Mesenchymal stem cell (in vitro differentiated cells and primary cell): ENCODE measurements around the gene ACADS.

Source experiments
- DNase-seq: peaks from one replicate; pipeline ENCODE4 v3.0.0-alpha.2; 2013
- H2AFZ ChIP-seq: one replicate; pipeline ENCODE4 v1.6.1; 2013; ENCODE audit warnings: low read depth, mild to moderate bottlenecking, control low read depth, inconsistent platforms, low read length, moderate library complexity
- H2AK5ac ChIP-seq: 2 replicates; pipeline ENCODE4 v1.6.1; 2013; ENCODE audit warnings: low read length, moderate library complexity, mild to moderate bottlenecking, inconsistent platforms; ENCODE audit not compliant: severe bottlenecking
- H2BK120ac ChIP-seq: one replicate; pipeline ENCODE4 v1.6.1; 2013; ENCODE audit warnings: low read depth, mild to moderate bottlenecking, inconsistent platforms, low read length, moderate library complexity
- H2BK12ac ChIP-seq, 2 experiments: one replicate each; pipeline ENCODE4 v1.6.1; 2013; ENCODE audit warnings: inconsistent platforms in 2 of 2, low read length in 2 of 2, mild to moderate bottlenecking in 2 of 2, moderate library complexity in 2 of 2, control low read depth in 1 of 2
- H2BK15ac ChIP-seq: one replicate; pipeline ENCODE4 v1.6.1; 2013; ENCODE audit warnings: mild to moderate bottlenecking, low read depth, inconsistent platforms; ENCODE audit not compliant: poor library complexity, severe bottlenecking
- H2BK5ac ChIP-seq: 2 replicates; pipeline ENCODE4 v1.6.1; 2013; ENCODE audit warnings: low read depth, mild to moderate bottlenecking, low read length, control low read depth, inconsistent platforms; ENCODE audit not compliant: poor library complexity, severe bottlenecking
- H3K14ac ChIP-seq, 2 experiments: one replicate each; pipeline ENCODE4 v1.6.1; 2013; ENCODE audit warnings: inconsistent platforms in 2 of 2, low read length in 2 of 2, control low read depth in 1 of 2, mild to moderate bottlenecking in 1 of 2, moderate library complexity in 1 of 2
- H3K18ac ChIP-seq, 2 experiments: one replicate each; pipeline ENCODE4 v1.6.1; 2013; ENCODE audit warnings: inconsistent platforms in 2 of 2, low read length in 2 of 2, control low read depth in 1 of 2, low read depth in 1 of 2, mild to moderate bottlenecking in 1 of 2
- H3K23ac ChIP-seq, 2 experiments: one replicate each; pipeline ENCODE4 v1.6.1; 2013; ENCODE audit warnings: inconsistent platforms in 2 of 2, low read length in 2 of 2, mild to moderate bottlenecking in 2 of 2, moderate library complexity in 2 of 2, control low read depth in 1 of 2
- H3K27ac ChIP-seq: 2 replicates; pipeline ENCODE4 v1.5.1; 2013; ENCODE audit warnings: mild to moderate bottlenecking, moderate library complexity, low read length, control low read depth, inconsistent platforms; ENCODE audit not compliant: poor library complexity, severe bottlenecking
- H3K27me3 ChIP-seq, 2 experiments: 2 replicates each; pipeline versions ENCODE4 v1.6.1 to v1.7.0; 2013; ENCODE audit warnings: low read length in 2 of 2, mild to moderate bottlenecking in 2 of 2, moderate library complexity in 2 of 2, control low read depth in 1 of 2, inconsistent platforms in 1 of 2; ENCODE audit not compliant: control insufficient read depth in 1 of 2, insufficient read depth in 1 of 2
- H3K36me3 ChIP-seq, 2 experiments: 2 replicates each; pipeline versions ENCODE4 v1.6.1 to v1.7.0; 2013; ENCODE audit warnings: low read length in 2 of 2, control low read depth in 1 of 2, inconsistent platforms in 1 of 2, low read depth in 1 of 2, mild to moderate bottlenecking in 1 of 2; ENCODE audit not compliant: insufficient read depth in 2 of 2, control insufficient read depth in 1 of 2
- H3K4ac ChIP-seq, 2 experiments: one replicate each; pipeline ENCODE4 v1.6.1; 2013; ENCODE audit warnings: inconsistent platforms in 2 of 2, low read length in 2 of 2, mild to moderate bottlenecking in 2 of 2, moderate library complexity in 2 of 2, control low read depth in 1 of 2, low read depth in 1 of 2
- H3K4me1 ChIP-seq: 2 replicates; pipeline ENCODE4 v1.6.1; 2013; ENCODE audit warnings: low read depth, low read length, control low read depth; ENCODE audit not compliant: control insufficient read depth, insufficient read depth
- H3K4me2 ChIP-seq: 2 replicates; pipeline ENCODE4 v1.6.1; 2013; ENCODE audit warnings: low read length, mild to moderate bottlenecking, inconsistent platforms; ENCODE audit not compliant: poor library complexity, severe bottlenecking
- H3K4me3 ChIP-seq, 2 experiments: 2 replicates each; pipeline versions ENCODE4 v1.5.1 to v1.7.0; 2013; ENCODE audit warnings: low read length in 2 of 2, mild to moderate bottlenecking in 2 of 2, control low read depth in 1 of 2, low read depth in 1 of 2; ENCODE audit not compliant: insufficient read depth in 1 of 2
- H3K79me1 ChIP-seq: replicated peaks from 2 replicates; pipeline ENCODE4 v1.6.1; 2013; ENCODE audit warnings: mild to moderate bottlenecking, control low read depth, low read length, inconsistent platforms; ENCODE audit not compliant: poor library complexity, severe bottlenecking
- H3K9ac ChIP-seq: 2 replicates; pipeline ENCODE4 v1.7.0; 2013; ENCODE audit warnings: mild to moderate bottlenecking, low read length, moderate library complexity
- H3K9me3 ChIP-seq: 2 replicates; pipeline ENCODE4 v1.7.0; 2013; ENCODE audit warnings: mild to moderate bottlenecking, low read length; ENCODE audit not compliant: control insufficient read depth
- H4K8ac ChIP-seq: one replicate; pipeline ENCODE4 v1.6.1; 2013; ENCODE audit warnings: inconsistent platforms, mild to moderate bottlenecking, low read length, moderate library complexity
- H4K91ac ChIP-seq: one replicate; pipeline ENCODE4 v1.6.1; 2013; ENCODE audit warnings: mild to moderate bottlenecking, low read length, inconsistent platforms
- WGBS: methylation state at CpG from one replicate; pipeline ENCODE4 v1.1.7; 2013; ENCODE audit warnings: mixed read lengths; 5-methylcytosine and 5-hydroxymethylcytosine counted together

The ACADS gene

DNA sequence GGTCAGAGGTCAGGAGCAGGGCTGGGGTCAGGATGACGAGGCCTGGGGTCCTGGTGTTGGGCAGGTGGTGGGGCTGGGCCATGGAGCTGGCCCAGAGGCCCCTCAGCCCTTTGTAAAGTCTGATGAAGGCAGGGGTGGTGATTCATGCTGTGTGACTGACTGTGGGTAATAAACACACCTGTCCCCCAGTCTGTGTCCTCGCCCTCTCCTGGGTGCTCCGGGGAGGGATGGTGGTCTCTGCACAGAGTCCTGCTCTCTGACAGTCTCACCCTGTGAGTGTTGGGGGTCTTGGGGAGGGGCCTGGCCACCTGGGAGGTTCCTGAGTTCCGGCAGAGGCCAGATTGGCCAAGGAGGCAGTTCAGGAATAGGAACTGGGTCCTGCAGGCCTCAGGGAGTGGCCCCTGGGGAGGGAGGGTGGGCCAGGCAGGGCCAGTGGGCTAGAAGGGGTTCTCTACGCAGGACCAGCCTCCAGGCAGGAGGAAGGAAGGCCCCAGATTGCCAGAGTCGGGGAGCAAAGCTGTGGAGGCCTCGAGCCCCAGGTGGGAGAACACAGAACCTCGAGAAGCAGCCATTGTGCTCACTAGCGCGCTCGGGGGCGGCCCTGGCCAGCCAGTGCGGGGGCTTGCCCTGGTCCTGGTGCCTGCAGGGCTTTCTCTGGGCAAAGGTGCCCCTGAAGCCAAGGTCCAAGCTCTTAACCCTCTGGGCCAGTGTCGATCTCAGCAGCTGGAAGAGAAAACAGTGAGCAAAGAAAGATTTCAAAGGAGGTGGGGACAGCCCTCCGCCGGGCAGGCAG is 14.4 kb downstream of the ACADS start:
- no peak overlapping the region for H3K4me2 ChIP-seq
- no peak overlapping the region for H4K91ac ChIP-seq
- no peak overlapping the region for H3K18ac ChIP-seq
- no peak overlapping the region for H3K9ac ChIP-seq
- H3K4me3 ChIP-seq: no peak overlapping the region
- no peak overlapping the region for H2AK5ac ChIP-seq
- no peaks in the 10 kb centered on the region for H3K27me3 ChIP-seq
- H3K23ac ChIP-seq: no peak overlapping the region
- 91% methylated on average over 16 of the region's 16 CpGs for whole genome bisulfite sequencing
- H2BK5ac ChIP-seq: no peak overlapping the region
- no peak overlapping the region for H2BK120ac ChIP-seq
- no peak overlapping the region for H2AFZ ChIP-seq
- no peak overlapping the region for H2BK12ac ChIP-seq
- no peak overlapping the region for H3K14ac ChIP-seq
- H4K8ac ChIP-seq: no peak overlapping the region
- no peak for DNase-seq
- no peak overlapping the region for H3K27ac ChIP-seq
- H3K4me1 ChIP-seq: no peaks in the 10 kb centered on the region
- no peak overlapping the region for H3K4ac ChIP-seq
- H3K9me3 ChIP-seq: no peaks in the 10 kb centered on the region
- peaks cover 0 to 21% of the 10 kb centered on the region in 2 experiments for H3K36me3 ChIP-seq
- H3K79me1 ChIP-seq: no peaks in the 10 kb centered on the region
- H2BK15ac ChIP-seq: no peak overlapping the region

DNA sequence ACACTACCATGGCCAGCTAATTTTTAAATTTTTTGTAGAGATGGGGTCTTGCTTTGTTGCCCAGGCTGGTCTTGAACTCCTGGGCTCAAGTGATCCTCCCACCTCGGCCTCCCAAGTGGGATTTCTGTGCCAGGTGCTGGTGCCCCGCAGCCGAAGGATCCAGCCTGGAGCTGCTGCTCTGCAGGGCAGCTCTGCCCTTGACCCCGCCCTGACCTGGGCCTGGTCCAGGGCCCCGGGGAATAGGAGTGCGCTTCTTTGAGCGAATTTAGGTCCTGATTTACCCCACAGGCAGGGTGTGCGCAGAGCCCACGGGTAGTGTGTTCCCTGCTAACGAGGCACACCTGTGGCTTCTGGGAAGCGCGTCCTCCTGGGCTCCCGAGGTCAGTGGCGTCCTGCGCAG is 15.2 kb downstream of the ACADS start:
- no peak overlapping the region for H2BK12ac ChIP-seq
- H3K36me3 ChIP-seq: peaks cover 0 to 21% of the 10 kb centered on the region in 2 experiments
- no peak overlapping the region for H4K8ac ChIP-seq
- H3K79me1 ChIP-seq: no peaks in the 10 kb centered on the region
- no peak overlapping the region for H3K18ac ChIP-seq
- no peak overlapping the region for H3K27ac ChIP-seq
- H2BK15ac ChIP-seq: no peak overlapping the region
- no peak for DNase-seq
- H3K4me1 ChIP-seq: no peaks in the 10 kb centered on the region
- 92% methylated on average over 15 of the region's 15 CpGs for WGBS
- no peak overlapping the region for H2BK120ac ChIP-seq
- H3K14ac ChIP-seq: no peak overlapping the region
- H3K9ac ChIP-seq: no peak overlapping the region
- H2AK5ac ChIP-seq: no peak overlapping the region
- H3K4ac ChIP-seq: no peak overlapping the region
- H3K4me2 ChIP-seq: no peak overlapping the region
- no peak overlapping the region for H2AFZ ChIP-seq
- no peak overlapping the region for H2BK5ac ChIP-seq
- H4K91ac ChIP-seq: no peak overlapping the region
- H3K4me3 ChIP-seq: no peak overlapping the region
- no peak overlapping the region for H3K23ac ChIP-seq
- no peaks in the 10 kb centered on the region for H3K9me3 ChIP-seq
- H3K27me3 ChIP-seq: no peaks in the 10 kb centered on the region

DNA sequence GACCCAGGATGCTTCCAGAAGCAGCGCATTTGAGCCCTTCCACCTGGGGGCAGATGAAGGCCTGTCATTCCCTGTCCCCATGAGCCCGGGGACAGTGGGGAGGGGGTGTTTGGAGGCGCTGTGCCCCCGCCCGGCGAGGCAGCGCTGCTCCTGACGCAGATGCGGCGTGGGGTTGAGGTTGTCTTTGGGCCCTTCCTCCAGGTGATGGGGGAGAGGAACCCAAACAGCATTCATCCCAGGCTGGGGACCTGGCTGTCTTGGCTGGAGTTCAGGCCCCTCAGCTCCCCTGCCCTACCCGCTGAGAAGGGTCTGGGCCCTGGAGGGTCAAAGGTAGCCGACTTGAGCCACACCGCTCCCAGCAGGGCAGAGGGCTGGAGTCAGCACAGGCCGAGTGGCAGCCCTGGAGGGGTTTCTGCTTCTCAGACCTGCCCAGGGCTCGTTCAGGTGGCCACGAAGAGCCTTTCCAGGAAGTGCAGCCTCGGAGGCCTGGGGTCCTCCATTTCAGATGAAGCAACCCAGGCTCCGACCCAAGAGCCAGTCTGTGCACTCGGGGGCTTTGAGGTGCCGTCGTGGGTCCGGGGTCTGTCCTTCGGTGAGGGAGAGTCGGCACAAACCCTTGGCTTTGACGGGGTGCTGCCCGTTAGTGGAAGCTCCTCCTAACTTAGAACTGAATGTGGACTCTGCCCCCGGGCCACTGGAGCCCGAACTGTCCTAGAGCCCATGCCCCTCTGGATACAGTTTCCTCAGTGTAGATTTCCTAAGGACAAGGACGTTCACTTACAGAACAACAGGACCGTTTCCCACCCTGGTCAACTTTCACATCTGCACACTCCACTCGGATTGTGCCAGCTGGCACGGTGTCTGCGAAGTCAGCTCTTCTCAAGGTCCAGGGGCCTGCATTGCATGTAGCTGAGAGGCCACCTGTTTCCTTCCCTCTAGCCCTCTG is 16.1 kb downstream of the ACADS start:
- H3K18ac ChIP-seq: no peak overlapping the region
- no peaks in the 10 kb centered on the region for H3K9me3 ChIP-seq
- H3K4me3 ChIP-seq: no peak overlapping the region
- no peak overlapping the region for H2BK12ac ChIP-seq
- H4K8ac ChIP-seq: no peak overlapping the region
- no peak overlapping the region for H4K91ac ChIP-seq
- H3K14ac ChIP-seq: no peak overlapping the region
- no peak for DNase-seq
- H2BK15ac ChIP-seq: no peak overlapping the region
- H3K4ac ChIP-seq: no peak overlapping the region
- H3K27ac ChIP-seq: no peak overlapping the region
- no peaks in the 10 kb centered on the region for H3K4me1 ChIP-seq
- 90% methylated on average over 31 of the region's 33 CpGs for WGBS
- H3K23ac ChIP-seq: no peak overlapping the region
- H2BK5ac ChIP-seq: no peak overlapping the region
- H3K4me2 ChIP-seq: no peak overlapping the region
- H2AK5ac ChIP-seq: no peak overlapping the region
- no peaks in the 10 kb centered on the region for H3K79me1 ChIP-seq
- H2BK120ac ChIP-seq: no peak overlapping the region
- peaks cover 0 to 20% of the 10 kb centered on the region in 2 experiments for H3K36me3 ChIP-seq
- no peak overlapping the region for H2AFZ ChIP-seq
- no peaks in the 10 kb centered on the region for H3K27me3 ChIP-seq
- no peak overlapping the region for H3K9ac ChIP-seq

DNA sequence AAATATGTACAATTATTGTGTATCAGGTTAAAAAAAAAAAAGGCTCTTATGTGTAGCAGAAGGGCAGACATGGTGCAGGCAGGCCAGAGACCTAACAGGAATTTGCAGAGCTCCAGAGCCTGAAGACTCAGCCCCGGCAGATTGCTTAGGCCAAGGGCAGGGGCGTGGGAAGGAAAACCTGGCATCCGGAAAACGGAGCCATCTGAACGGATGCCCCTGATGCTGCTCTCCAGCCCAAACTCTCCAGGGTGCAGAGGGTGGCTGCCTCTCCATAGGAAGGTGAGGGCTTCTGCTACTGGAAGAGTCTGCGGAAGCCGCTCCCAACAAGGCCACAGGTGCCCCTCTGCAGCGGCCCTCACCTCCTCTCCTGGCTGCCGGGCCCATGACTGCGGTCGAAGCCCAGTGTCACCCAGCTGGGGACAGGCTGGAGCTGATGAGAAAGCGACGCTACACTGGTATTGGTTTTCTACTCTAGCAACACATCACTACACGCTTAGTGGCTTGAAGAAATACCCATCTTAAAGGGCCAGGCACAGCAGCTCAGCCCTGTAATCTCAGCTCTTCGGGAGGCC is 19.4 kb downstream of the ACADS start:
- Histone ChIP-seq H2AK5ac (no peak overlapping the region), H3K9me3 (no peaks in the 10 kb centered on the region), H4K8ac (no peak overlapping the region), H2AFZ (no peak overlapping the region), H3K27me3 (no peaks in the 10 kb centered on the region), H2BK5ac (no peak overlapping the region), H4K91ac (no peak overlapping the region), H2BK120ac (no peak overlapping the region), H3K4me3 (no peak overlapping the region), H2BK15ac (no peak overlapping the region), H3K4me1 (no peaks in the 10 kb centered on the region), H3K18ac (no peak overlapping the region), H3K4ac (no peak overlapping the region), H3K27ac (no peak overlapping the region), H2BK12ac (no peak overlapping the region), H3K4me2 (no peak overlapping the region), H3K14ac (no peak overlapping the region), H3K36me3 (peaks cover 0 to 5% of the 10 kb centered on the region in 2 experiments), H3K23ac (no peak overlapping the region), H3K9ac (no peak overlapping the region), H3K79me1 (no peaks in the 10 kb centered on the region)
- DNase-seq: no peak
- WGBS: 91% methylated on average over 15 of the region's 15 CpGs
